Hepatocyte (in vitro differentiated cells): Measurements from ENCODE around the gene KMT5B.

Source experiments
- EZH2 ChIP-seq: fragments of 200-600 bp; sonication (generic); IDR thresholded peaks from 2 replicates; pipeline ENCODE4 v1.6.1; 2016; ENCODE audit warnings: antibody characterized with exemption, mild to moderate bottlenecking, borderline replicate concordance
- EZH2phosphoT487 ChIP-seq: fragments of 200-600 bp; sonication (generic); IDR thresholded peaks from one replicate; pipeline ENCODE4 v1.6.1; 2018; ENCODE audit warnings: antibody characterized with exemption, mild to moderate bottlenecking, low read depth, moderate library complexity; ENCODE audit not compliant: unreplicated experiment, severe bottlenecking
- TF ChIP-seq, protein P1 (sequence below): fragments of 200-600 bp; sonication (generic); IDR thresholded peaks from 2 replicates; pipeline ENCODE4 v1.5.1; 2016; ENCODE audit warnings: antibody characterized with exemption, mild to moderate bottlenecking; ENCODE audit not compliant: poor library complexity

GRCh38 chr11:68229601-68230000 is 16.5 kb upstream of the KMT5B start:
- TF ChIP-seq, protein P1, sequence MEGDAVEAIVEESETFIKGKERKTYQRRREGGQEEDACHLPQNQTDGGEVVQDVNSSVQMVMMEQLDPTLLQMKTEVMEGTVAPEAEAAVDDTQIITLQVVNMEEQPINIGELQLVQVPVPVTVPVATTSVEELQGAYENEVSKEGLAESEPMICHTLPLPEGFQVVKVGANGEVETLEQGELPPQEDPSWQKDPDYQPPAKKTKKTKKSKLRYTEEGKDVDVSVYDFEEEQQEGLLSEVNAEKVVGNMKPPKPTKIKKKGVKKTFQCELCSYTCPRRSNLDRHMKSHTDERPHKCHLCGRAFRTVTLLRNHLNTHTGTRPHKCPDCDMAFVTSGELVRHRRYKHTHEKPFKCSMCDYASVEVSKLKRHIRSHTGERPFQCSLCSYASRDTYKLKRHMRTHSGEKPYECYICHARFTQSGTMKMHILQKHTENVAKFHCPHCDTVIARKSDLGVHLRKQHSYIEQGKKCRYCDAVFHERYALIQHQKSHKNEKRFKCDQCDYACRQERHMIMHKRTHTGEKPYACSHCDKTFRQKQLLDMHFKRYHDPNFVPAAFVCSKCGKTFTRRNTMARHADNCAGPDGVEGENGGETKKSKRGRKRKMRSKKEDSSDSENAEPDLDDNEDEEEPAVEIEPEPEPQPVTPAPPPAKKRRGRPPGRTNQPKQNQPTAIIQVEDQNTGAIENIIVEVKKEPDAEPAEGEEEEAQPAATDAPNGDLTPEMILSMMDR: no peak
- TF ChIP-seq EZH2phosphoT487 (no peak), EZH2 (no peak)
